Vagina (tissue), 2 donors: ENCODE data around the gene MAN1A1. TPM values are rescaled to one million over a fixed set of nuclear protein-coding genes. Genes with fewer than 3 reads are reported as not detected.
"Not testable (repeated sequence)": the region's sequence is repeated elsewhere in the genome, so short reads cannot be mapped to it uniquely, and the experiment has no call there.

Experiments used
- DNase-seq, 2 donors: peaks; one replicate each; pipeline ENCODE4 v3.0.0-alpha.2; 2017; ENCODE audit errors: extremely low spot score in 2 of 2
- H3K27ac ChIP-seq: fragments of 200-600 bp; sonication (generic); one replicate; pipeline ENCODE4 v1.5.1; 2019
- H3K27me3 ChIP-seq: fragments of 200-600 bp; sonication (generic); one replicate; pipeline ENCODE4 v1.5.1; 2019
- H3K36me3 ChIP-seq, 2 donors: fragments of 200-600 bp; sonication (generic); one replicate each; pipeline ENCODE4 v1.5.1; 2017 to 2019
- H3K4me1 ChIP-seq: fragments of 200-600 bp; sonication (generic); one replicate; pipeline ENCODE4 v1.5.1; 2019
- H3K4me3 ChIP-seq, 2 donors: fragments of 200-600 bp; sonication (generic); 1 replicate in 1 of 2; 2 replicates in 1 of 2; pipeline ENCODE4 v1.5.1; 2016 to 2019
- H3K9me3 ChIP-seq: fragments of 200-600 bp; sonication (generic); one replicate; pipeline ENCODE4 v1.5.1; 2019
- CTCF ChIP-seq, 3 experiments: fragments of 450-650 bp in 2 of 3; fragments of 200-600 bp in 1 of 3; sonication (generic) in 1 of 3; IDR thresholded peaks; one replicate each; pipeline ENCODE4 v1.5.1; 2017 to 2019; ENCODE audit warnings: antibody characterized with exemption in 3 of 3, mild to moderate bottlenecking in 2 of 3, moderate library complexity in 2 of 3
- POLR2A ChIP-seq, 2 donors: fragments of 450-650 bp; IDR thresholded peaks; one replicate each; pipeline ENCODE4 v1.6.1; 2017; ENCODE audit warnings: antibody characterized with exemption in 2 of 2, mild to moderate bottlenecking in 2 of 2, moderate library complexity in 2 of 2
- POLR2AphosphoS5 ChIP-seq, 2 donors: sonication (generic); formaldehyde crosslinking; IDR thresholded peaks; one replicate each; pipeline ENCODE4 v1.9.0; 2017; ENCODE audit warnings: antibody characterized with exemption in 2 of 2, mild to moderate bottlenecking in 2 of 2, low read depth in 1 of 2; ENCODE audit not compliant: insufficient read depth in 1 of 2
- intact Hi-C: fragments of 100-400 bp; cut with DNase I; formaldehyde crosslinking; loops from one replicate; pipeline ENCODE4 v1.15.1; 2023
- total RNA-seq: library from RNA; depleted of rRNA; stranded (reverse); fragments of >200 nt; gene quantifications from one replicate; pipeline ENCODE4 v1.2.3, GENCODE V29; 2016

The MAN1A1 gene
- total RNA-seq, 1 donor from 2014 or later: 71.2 TPM

- Histone ChIP-seq H3K27me3 (no peaks in the 10 kb centered on the region), H3K9me3 (no peaks in the 10 kb centered on the region), H3K27ac (no peak overlapping the region), H3K4me3 (no peak overlapping the region), H3K36me3 (no peaks in the 10 kb centered on the region), H3K4me1 (no peaks in the 10 kb centered on the region)
- DNase-seq: no peak
- intact Hi-C loops: no loop called here
- TF ChIP-seq POLR2AphosphoS5 (IDR thresholded peaks at IDR 0.05; ENCODE audit: insufficient read depth in 1 of 2, low read depth in 1 of 2) (no peak), POLR2A (IDR thresholded peaks at IDR 0.05) (no peak), CTCF (IDR thresholded peaks at IDR 0.05) (no peak)
Measured at GRCh38 chr6:119379809-119380208, 30.2 kb upstream of the MAN1A1 start.

DNA sequence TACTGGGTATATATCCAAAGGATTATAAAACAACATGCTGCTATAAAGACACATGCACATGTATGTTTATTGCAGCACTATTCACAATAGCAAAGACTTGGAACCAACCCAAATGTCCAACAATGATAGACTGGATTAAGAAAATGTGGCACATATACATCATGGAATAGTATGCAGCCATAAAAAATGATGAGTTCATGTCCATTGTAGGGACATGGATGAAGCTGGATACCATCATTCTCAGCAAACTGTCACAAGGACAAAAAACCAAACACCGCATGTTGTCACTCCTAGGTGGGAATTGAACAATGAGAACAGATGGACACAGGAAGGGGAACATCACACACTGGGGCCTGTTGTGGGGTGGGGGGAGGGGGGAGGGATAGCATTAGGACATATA lies 27.5 kb upstream of the MAN1A1 start:
- H3K9me3 ChIP-seq, H3K4me1 ChIP-seq, H3K27me3 ChIP-seq, H3K4me3 ChIP-seq, H3K27ac ChIP-seq, DNase-seq, H3K36me3 ChIP-seq, intact Hi-C loops: not testable (repeated sequence)

DNA sequence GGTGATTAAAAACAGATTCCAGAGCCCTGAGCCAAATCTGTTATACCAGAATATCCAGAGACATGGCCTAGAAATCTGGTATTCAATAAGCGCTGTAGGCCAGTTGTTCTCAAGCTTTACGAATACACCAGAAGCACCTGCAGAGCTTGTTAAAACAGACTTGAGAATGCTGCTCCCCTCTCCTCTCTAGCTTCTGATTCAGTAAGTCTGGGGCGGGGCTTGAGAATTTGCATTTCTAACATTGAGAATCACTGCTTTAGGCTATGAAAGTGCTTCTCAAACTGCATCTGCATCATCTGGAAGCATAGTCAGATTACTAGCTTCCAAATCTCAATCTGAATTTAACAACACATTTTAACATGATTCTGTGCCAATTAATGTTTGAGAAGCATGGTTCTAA lies 20.5 kb upstream of the MAN1A1 start:
- no peak overlapping the region for H3K27ac ChIP-seq
- no peaks in the 10 kb centered on the region for H3K9me3 ChIP-seq
- H3K27me3 ChIP-seq: no peaks in the 10 kb centered on the region
- H3K4me3 ChIP-seq: no peak overlapping the region
- intact Hi-C loops: no loop called here
- H3K36me3 ChIP-seq: no peaks in the 10 kb centered on the region
- no peak for DNase-seq
- H3K4me1 ChIP-seq: no peaks in the 10 kb centered on the region
- no peak for TF ChIP-seq CTCF (IDR thresholded peaks at IDR 0.05)
- TF ChIP-seq POLR2AphosphoS5 (IDR thresholded peaks at IDR 0.05; ENCODE audit: insufficient read depth in 1 of 2, low read depth in 1 of 2): no peak
- no peak for TF ChIP-seq POLR2A (IDR thresholded peaks at IDR 0.05)

DNA sequence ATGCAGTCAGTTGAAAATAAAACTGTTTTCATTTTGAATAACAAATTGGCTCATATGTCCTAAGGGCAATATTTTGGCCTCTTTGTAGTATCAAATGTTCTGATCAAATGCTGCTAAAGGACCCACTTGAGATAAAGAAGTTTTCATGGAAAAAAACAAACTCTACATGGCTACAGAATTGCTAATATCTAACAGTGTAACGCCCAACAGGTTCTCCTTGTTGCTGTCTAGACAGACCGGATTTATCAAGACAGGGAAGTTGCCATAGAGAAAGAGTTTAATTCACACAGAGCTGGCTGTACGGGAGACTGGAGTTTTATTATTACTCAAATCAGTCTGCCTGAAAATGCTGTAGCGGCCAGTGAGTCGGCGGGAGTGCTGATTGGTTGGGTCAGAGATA lies 19.4 kb upstream of the MAN1A1 start:
- no peak for DNase-seq
- no peaks in the 10 kb centered on the region for H3K27me3 ChIP-seq
- no peak overlapping the region for H3K27ac ChIP-seq
- no peaks in the 10 kb centered on the region for H3K36me3 ChIP-seq
- H3K4me1 ChIP-seq: no peaks in the 10 kb centered on the region
- no peak for TF ChIP-seq POLR2AphosphoS5 (IDR thresholded peaks at IDR 0.05; ENCODE audit: insufficient read depth in 1 of 2, low read depth in 1 of 2)
- no peak for TF ChIP-seq POLR2A (IDR thresholded peaks at IDR 0.05)
- no peak for TF ChIP-seq CTCF (IDR thresholded peaks at IDR 0.05)
- no peaks in the 10 kb centered on the region for H3K9me3 ChIP-seq
- no peak overlapping the region for H3K4me3 ChIP-seq
- intact Hi-C loops: no loop called here

- no peak overlapping the region for H3K4me3 ChIP-seq
- no peaks in the 10 kb centered on the region for H3K4me1 ChIP-seq
- TF ChIP-seq POLR2AphosphoS5 (IDR thresholded peaks at IDR 0.05; ENCODE audit: insufficient read depth in 1 of 2, low read depth in 1 of 2) (no peak), CTCF (IDR thresholded peaks at IDR 0.05) (no peak), POLR2A (IDR thresholded peaks at IDR 0.05) (no peak)
- H3K27ac ChIP-seq: no peak overlapping the region
- intact Hi-C loops: no loop called here
- no peaks in the 10 kb centered on the region for H3K27me3 ChIP-seq
- no peaks in the 10 kb centered on the region for H3K36me3 ChIP-seq
- H3K9me3 ChIP-seq: no peaks in the 10 kb centered on the region
- DNase-seq: no peak
Measured at GRCh38 chr6:119361209-119361608, 11.6 kb upstream of the MAN1A1 start.
